NCI-H82 treated with DMSO at 0.1 percent for 48 hours (cell line): ENCODE data around the gene CCDC190.
"Not testable (repeated sequence)": the region's sequence is repeated elsewhere in the genome, so short reads cannot be mapped to it uniquely, and the experiment has no call there.

Source experiments
- DNase-seq: peaks from one replicate; lab custom pipeline; 2025; ENCODE audit not compliant: unreplicated experiment; lab: John Stamatoyannopoulos, UW

CCDC190 gene

GRCh38 chr1:162878000-162878596, 17.1 kb upstream of the CCDC190 start:
- peak; percentile 46 for DNase-seq

DNA sequence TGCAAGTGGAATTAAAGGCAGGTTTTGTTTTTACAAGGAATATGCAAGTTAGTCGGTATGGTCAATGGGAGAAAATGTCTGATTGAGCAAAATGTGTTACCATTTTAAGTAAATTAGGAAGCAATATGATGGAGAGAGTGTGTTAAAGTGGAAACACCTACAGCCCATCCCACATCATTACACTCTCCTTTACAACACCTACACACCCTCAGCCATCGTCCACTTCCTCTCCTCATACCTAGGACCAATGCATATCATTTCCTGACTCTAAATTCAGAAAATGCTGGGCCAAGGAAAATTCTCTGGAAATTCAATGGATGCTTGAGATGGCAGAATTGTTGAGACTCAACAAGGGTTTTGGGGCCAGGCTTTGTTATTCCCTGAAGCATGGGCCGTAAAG, 16.4 kb upstream of the CCDC190 start:
- DNase-seq, result no peak

DNA sequence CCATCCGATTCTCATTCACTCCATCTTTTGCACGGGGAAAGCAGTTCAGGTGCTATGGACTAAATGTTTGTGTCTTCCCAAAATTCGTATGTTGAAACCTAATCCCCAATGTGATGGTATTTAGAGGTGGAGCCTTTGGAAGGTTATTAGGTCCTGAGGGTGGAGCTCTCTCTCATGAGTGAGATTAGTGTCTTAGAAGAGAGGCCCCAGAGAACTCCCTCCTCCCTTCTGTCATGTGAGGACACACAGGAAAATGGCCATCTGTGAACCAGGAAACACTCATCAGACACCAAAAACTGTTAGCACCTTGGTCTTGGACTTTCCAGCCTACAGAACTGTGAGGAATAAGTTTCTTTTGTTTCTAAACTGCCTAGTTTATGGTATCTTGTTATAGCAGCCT, 15.8 kb upstream of the CCDC190 start:
- peak; percentile 40 for DNase-seq

DNA sequence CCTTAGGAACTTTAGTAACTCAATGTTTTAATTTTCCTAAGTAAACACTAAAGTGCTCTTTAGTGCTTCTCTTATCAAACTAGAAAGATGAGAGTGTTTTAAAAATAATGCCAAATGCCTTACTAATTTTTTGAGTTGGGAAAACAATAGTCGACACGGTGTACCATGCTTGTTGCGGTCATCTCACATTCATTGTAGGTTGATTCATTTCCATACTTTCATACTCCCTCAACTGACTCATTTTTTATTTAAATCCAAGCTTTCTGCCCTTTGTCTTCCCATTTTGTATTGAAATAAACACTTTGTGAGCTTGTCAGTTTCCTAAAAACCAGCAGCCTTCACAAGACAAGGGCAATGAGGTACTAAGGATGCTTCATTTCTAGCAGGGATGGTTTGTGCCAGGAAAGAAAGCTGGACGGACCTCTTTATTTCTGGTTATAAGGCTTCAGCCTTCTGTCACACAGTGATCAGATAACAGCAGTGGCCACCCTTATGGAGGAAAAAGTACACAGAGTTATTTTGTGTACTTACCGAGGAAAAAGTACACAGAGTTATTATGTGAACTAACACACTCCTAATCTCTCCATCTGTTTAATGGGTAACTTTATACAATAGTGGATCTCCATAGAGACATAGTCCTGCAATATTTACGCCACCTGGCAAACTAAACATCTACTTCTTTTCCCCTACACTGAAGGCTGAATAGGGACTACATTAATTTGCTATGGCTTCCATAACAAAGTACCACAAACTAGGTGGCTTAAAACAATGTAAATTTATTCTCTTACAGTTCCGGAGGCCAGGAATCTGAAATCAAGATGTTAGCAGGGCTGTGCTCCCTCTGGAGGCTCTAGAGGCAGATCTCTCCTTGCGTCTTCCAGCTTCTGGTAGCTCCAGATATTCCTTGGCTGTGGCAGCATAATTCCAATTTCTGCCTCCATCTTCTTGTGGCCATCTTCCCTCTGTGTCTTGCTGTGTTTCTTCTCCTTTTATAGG, 13.0 kb upstream of the CCDC190 start:
- no peak for DNase-seq

DNA sequence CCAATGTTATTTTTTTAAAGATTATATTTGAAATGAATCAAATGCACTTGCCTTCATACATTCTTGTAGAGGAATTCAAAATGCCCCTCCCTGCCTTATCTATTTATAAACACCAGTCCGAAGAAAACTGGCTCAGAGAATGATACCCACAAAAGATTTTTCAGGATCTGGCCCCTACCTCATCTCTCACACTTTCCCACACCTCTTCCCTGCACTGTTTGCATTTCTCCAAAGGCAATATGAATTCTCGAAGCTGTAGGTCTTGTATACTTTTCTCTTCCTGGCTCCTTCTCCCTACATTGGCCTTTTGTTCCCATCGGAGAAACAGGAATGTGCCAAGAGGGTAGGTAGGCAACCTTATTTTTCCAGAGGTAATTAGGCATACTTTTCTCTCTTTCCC, 12.0 kb upstream of the CCDC190 start:
- DNase-seq, result no peak

GRCh38 chr1:162871417-162871816, 10.4 kb upstream of the CCDC190 start:
- not testable (repeated sequence) for DNase-seq

- no peak for DNase-seq
Measured at GRCh38 chr1:162868972-162869371, 8.0 kb upstream of the CCDC190 start.

DNA sequence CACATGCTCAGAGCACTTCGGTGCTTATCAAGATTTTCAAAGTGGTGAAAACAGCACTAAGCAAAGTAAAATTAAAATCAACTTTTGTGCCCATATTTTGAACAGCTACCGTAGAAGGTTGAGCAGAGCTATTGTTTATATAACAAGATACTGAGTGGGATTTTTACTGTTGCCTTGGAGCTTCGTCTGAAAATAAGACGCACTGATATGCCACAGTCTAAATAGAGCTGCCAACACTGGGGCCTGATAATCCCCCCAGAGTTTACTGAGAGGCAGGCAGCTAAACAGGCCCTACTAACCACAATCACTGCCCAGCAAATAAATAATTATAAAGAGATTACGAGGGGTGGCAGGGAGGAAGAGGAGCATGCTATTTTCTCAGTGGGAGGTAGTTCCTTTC, 650 bp upstream of the CCDC190 start:
- DNase-seq, result peak; percentile 42

GRCh38 chr1:162859191-162859590, 1.8 kb downstream of the CCDC190 start:
- DNase-seq, result no peak

DNA sequence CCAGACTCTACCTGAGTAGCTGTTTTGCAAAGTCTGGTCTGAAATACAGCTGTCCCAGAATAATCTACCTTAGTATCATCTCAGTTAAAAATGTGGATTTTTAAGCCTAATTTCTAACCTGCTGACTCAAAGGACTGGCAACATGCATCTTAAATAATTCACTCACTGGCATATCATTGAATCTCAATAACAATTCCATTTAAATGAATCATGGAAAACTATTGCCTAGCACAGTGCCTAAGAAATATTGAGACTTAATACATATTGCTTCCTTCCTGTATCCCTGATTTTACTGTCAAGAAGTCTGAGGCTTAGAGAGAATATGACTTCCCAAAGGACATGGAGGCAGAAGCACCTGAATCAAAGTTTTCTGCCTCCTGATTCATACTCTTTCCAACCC, 3.1 kb downstream of the CCDC190 start:
- no peak for DNase-seq

GRCh38 chr1:162856260-162856659, 4.7 kb downstream of the CCDC190 start:
- no peak for DNase-seq

- peak; percentile 92 for DNase-seq
Measured at GRCh38 chr1:162855461-162856150, 5.4 kb downstream of the CCDC190 start.

DNA sequence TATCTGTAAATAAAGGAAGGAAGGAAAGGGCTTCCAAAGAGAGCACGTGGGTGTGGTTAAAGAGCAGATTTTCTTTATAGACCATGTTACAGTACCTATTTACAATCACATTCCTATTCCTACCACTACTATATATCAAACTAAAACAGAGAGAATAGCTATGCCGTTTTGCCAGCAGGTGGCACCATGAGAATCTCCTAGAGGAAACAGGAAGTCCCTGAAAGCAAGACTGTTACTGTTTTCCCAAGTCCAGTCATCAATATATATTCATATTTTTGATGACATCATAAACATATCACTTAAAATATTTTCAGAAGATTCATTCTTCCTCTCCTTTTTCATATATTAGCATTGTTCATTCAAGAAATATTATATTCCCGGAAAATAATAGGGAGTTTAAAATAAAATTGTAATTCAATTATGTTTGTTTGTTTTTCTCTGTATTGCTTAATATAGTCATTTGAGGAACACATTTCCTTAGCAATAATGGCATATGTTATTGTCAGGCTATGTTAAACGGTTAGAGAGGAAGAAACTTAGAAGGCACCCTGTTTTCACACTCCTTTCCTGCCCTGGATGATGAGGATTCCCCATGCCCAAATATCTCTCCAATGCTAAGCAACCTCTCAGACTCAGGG, 6.6 kb downstream of the CCDC190 start:
- peak; percentile 78 for DNase-seq

DNA sequence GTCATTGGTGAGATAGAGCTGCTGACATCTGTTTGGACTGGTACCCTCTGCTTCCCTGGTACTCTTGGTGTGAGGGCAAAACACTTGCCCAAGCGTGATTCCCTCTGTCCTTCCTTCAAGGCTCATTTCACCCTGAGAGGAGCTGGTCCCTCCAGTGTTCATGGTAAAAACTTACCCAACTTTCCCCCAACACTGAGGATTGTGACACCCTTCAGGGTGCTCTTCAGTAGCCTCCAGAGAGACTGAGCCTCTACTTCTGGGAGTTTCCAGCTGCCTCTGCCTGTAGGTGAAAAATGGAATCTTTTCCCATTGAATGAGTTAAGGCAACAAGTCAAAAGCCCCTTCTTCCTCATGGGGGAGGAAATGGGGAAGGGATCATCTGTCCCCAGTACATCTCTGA, 9.6 kb downstream of the CCDC190 start:
- DNase-seq, result no peak

DNA sequence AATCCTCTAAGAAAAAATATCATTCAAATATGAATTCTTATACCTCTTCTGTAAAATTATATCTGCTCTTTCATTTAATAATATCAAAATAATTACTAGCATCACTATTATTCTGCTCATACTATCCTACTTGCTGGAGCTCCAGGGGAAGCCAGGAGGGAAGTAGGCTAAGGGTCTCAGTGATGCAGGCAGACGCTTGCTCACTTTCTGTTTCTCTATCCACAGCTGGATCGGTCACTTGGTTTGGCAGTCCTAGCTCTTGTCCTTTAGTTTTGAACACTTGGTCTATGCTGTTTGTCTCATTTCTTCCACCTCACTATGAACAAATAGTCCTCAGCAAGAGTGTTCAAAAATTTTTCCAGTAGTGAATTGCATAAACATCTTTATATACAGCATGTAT, 11.3 kb downstream of the CCDC190 start:
- no peak for DNase-seq

GRCh38 chr1:162847839-162848453, 13.0 kb downstream of the CCDC190 start:
- DNase-seq, result peak; percentile 64

DNA sequence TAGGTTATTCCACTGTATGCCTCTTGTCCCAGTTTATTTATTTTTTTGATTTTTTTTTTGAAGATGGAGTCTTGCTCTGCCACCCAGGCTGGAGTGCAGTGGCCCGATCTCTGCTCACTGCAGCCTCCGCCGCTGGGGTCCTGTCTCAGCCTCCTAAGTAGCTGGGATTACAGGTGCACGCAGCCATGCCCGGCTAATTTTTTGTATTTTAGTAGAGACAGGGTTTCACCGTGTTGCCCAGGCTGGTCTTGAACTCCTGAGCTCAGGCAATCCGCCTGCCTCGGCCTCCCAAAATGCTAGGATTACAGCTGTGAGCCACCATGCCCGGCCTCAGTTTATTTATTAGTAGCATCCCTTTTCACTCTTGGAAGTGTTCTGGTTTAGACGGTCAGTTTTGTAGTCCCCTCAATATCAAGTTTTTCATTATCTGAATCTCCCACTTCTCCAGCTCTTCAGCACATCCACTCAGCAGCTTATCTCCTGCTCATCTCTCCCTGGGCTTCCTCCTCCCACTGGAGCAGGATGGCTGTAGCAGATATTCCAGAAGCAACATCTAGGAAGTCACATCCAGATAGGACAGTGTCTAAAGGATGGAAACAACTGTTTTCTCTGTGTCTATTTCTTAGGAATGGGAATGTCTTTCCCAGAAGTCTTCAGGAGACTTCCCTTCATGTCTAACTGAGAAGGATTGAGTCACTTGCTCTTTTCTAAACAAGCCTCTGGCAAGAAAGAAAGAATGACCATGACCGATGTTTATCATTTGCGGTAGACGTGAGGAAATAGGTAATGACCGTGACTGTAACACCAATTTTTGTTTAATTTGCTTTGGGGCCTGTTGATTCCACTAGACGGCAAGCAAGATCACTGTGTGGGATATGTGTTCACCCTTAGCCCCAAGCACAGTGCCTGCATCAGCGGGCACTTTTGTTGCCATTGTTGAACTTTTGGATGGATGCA, 14.4 kb downstream of the CCDC190 start:
- no peak for DNase-seq

DNA sequence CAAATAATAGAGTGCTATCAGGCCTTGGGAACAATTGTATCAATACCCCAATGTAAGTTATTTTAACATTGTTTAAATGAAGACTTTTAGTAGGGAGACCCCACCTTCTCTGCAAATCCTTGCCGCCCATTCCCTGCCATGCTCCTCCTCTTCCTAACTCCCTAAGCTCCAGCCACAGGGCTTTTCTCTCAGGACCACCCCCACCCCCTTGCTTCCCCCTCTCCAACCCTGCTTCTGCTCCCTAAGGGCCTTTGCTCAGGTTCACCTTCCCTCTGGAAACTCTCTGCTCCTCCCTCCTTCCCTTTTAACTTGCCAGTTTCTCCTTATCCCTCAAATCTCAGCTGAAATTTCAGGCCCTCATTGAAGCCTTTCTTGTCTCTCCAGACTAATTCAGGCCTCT, 16.8 kb downstream of the CCDC190 start:
- DNase-seq, result no peak

- DNase-seq, result no peak
Measured at GRCh38 chr1:162840250-162840839, 20.6 kb downstream of the CCDC190 start.
